Endodermal cell (in vitro differentiated cells): ENCODE results near the gene RETREG2. TPM values are rescaled to one million over a fixed set of nuclear protein-coding genes. Genes with fewer than 3 reads are reported as not detected.

Experiments
- DNase-seq: peaks from one replicate; pipeline ENCODE4 v3.0.0-alpha.2; 2017
- H3K27ac ChIP-seq: 2 replicates; pipeline ENCODE4 v1.5.1; 2013; ENCODE audit warnings: mild to moderate bottlenecking, low read depth, low read length, moderate library complexity
- H3K27me3 ChIP-seq: 2 replicates; pipeline ENCODE4 v1.6.1; 2013; ENCODE audit warnings: mild to moderate bottlenecking, low read length, moderate library complexity; ENCODE audit not compliant: insufficient read depth, control insufficient read depth, poor library complexity, severe bottlenecking
- H3K36me3 ChIP-seq: 2 replicates; pipeline ENCODE4 v1.7.0; 2013; ENCODE audit warnings: mild to moderate bottlenecking, low read length, moderate library complexity; ENCODE audit not compliant: control insufficient read depth, insufficient read depth
- H3K4me1 ChIP-seq: one replicate; pipeline ENCODE4 v1.7.0; 2013; ENCODE audit warnings: low read length; ENCODE audit not compliant: control insufficient read depth, insufficient read depth
- H3K4me3 ChIP-seq: 2 replicates; pipeline ENCODE4 v1.5.1; 2013; ENCODE audit warnings: mild to moderate bottlenecking, low read length, moderate library complexity
- H3K9ac ChIP-seq: 2 replicates; pipeline ENCODE4 v1.6.1; 2013; ENCODE audit warnings: mild to moderate bottlenecking, low read length, moderate library complexity; ENCODE audit not compliant: poor library complexity, severe bottlenecking; ENCODE audit errors: extremely low read depth
- H3K9me3 ChIP-seq: 2 replicates; pipeline ENCODE4 v1.6.1; 2013; ENCODE audit warnings: mild to moderate bottlenecking, low read length, moderate library complexity; ENCODE audit not compliant: control insufficient read depth
- H3K27ac Mint-ChIP-seq: 2 replicates; pipeline ENCODE4 v1.8.0; 2020; ENCODE audit warnings: mixed read lengths
- H3K27me3 Mint-ChIP-seq: 2 replicates; pipeline ENCODE4 v1.8.0; 2021; ENCODE audit warnings: mild to moderate bottlenecking, mixed read lengths; ENCODE audit not compliant: insufficient read depth
- H3K36me3 Mint-ChIP-seq: 2 replicates; pipeline ENCODE4 v1.8.0; 2020; ENCODE audit warnings: low read depth, mixed read lengths
- H3K4me1 Mint-ChIP-seq: 2 replicates; pipeline ENCODE4 v1.8.0; 2020; ENCODE audit warnings: mixed read lengths
- H3K4me3 Mint-ChIP-seq: 2 replicates; pipeline ENCODE4 v1.8.0; 2020; ENCODE audit warnings: mild to moderate bottlenecking, moderate library complexity, mixed read lengths
- H3K9me3 Mint-ChIP-seq: 2 replicates; pipeline ENCODE4 v1.8.0; 2020; ENCODE audit warnings: mild to moderate bottlenecking, mixed read lengths
- WGBS, 2 experiments: methylation state at CpG; one replicate each; pipeline versions ENCODE4 v1.1.5 to v1.1.7; 2013; ENCODE audit warnings: missing lambda C conversion rate in 2 of 2, mixed read lengths in 1 of 2; ENCODE audit not compliant: insufficient coverage in 1 of 2, insufficient read length in 1 of 2; 5-methylcytosine and 5-hydroxymethylcytosine counted together
- total RNA-seq, 2 donors: library from RNA; stranded (reverse); fragmentation: NEBNext Ultra II Directional in 1 of 2; extraction: Animal tissue kit (Norgen Biotek cat#: 25700) in 1 of 2; gene quantifications; 2 replicates in 1 of 2; 3 replicates in 1 of 2; pipeline ENCODE4 v1.2.1, GENCODE V29; 2021
- TF ChIP-seq, protein P1 (sequence below): fragments of 200-600 bp; sonication (generic); conservative IDR thresholded peaks from 2 replicates; pipeline ENCODE4 v1.5.0; 2021; ENCODE audit warnings: antibody characterized with exemption, mild to moderate bottlenecking

The RETREG2 gene
- total RNA-seq, 2 donors from 2014 or later = 67.0 to 73.4 TPM

- H3K4me1 ChIP-seq = no peaks in the 10 kb centered on the region
- peaks cover 8% of the 10 kb centered on the region for H3K4me1 Mint-ChIP-seq
- no peak for DNase-seq
- H3K9me3 ChIP-seq = no peaks in the 10 kb centered on the region
- no peak overlapping the region for H3K27ac Mint-ChIP-seq
- H3K4me3 Mint-ChIP-seq = no peak overlapping the region
- H3K36me3 ChIP-seq = peaks cover 48% of the 10 kb centered on the region
- 90 to 97% methylated on average over 2 to 6 of the region's 6 CpGs for WGBS, 2 experiments
- H3K9me3 Mint-ChIP-seq = no peaks in the 10 kb centered on the region
- H3K36me3 Mint-ChIP-seq = peaks cover 32% of the 10 kb centered on the region
- no peaks in the 10 kb centered on the region for H3K27me3 ChIP-seq
- H3K27ac ChIP-seq = no peak overlapping the region
- H3K27me3 Mint-ChIP-seq = no peaks in the 10 kb centered on the region
- no peak overlapping the region for H3K9ac ChIP-seq
- TF ChIP-seq, protein P1, sequence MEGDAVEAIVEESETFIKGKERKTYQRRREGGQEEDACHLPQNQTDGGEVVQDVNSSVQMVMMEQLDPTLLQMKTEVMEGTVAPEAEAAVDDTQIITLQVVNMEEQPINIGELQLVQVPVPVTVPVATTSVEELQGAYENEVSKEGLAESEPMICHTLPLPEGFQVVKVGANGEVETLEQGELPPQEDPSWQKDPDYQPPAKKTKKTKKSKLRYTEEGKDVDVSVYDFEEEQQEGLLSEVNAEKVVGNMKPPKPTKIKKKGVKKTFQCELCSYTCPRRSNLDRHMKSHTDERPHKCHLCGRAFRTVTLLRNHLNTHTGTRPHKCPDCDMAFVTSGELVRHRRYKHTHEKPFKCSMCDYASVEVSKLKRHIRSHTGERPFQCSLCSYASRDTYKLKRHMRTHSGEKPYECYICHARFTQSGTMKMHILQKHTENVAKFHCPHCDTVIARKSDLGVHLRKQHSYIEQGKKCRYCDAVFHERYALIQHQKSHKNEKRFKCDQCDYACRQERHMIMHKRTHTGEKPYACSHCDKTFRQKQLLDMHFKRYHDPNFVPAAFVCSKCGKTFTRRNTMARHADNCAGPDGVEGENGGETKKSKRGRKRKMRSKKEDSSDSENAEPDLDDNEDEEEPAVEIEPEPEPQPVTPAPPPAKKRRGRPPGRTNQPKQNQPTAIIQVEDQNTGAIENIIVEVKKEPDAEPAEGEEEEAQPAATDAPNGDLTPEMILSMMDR = no peak
- H3K4me3 ChIP-seq = no peak overlapping the region
Measured at GRCh38 chr2:219183151-219183772, 5.2 kb downstream of the RETREG2 start.

DNA sequence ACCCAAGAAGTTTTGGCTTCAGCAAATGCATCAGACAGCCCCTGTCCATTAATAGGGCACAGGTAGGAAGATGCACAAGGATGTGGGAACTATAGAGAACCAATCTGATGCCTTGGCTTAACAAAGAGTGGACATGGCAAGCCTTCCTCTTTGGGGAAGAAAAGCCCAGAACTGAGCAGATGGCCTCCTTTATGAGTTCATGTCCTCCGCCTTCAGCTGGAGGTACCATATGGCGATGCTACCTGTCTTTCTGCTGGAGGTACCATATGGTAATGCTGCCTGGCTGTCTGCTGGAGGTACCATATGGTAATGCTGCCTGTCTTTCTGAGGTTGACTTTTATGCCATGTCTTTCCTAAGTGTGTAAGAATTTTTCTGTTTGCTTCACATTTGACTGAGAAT lies 6.0 kb downstream of the RETREG2 start:
- H3K36me3 Mint-ChIP-seq = peaks cover 32% of the 10 kb centered on the region
- peaks cover 48% of the 10 kb centered on the region for H3K36me3 ChIP-seq
- no peak overlapping the region for H3K4me3 ChIP-seq
- H3K27me3 ChIP-seq = no peaks in the 10 kb centered on the region
- H3K4me1 ChIP-seq = no peaks in the 10 kb centered on the region
- H3K9me3 ChIP-seq = no peaks in the 10 kb centered on the region
- 93 to 95% methylated on average over 2 of the region's 2 CpGs for WGBS, 2 experiments
- H3K9ac ChIP-seq = no peak overlapping the region
- no peak for DNase-seq
- no peak overlapping the region for H3K27ac ChIP-seq
- no peaks in the 10 kb centered on the region for H3K9me3 Mint-ChIP-seq
- no peaks in the 10 kb centered on the region for H3K27me3 Mint-ChIP-seq
- TF ChIP-seq, protein P1 = no peak
- H3K4me1 Mint-ChIP-seq = peaks cover 3% of the 10 kb centered on the region
- no peak overlapping the region for H3K4me3 Mint-ChIP-seq
- no peak overlapping the region for H3K27ac Mint-ChIP-seq

GRCh38 chr2:219186754-219187456 lies 8.8 kb downstream of the RETREG2 start:
- TF ChIP-seq, protein P1 = no peak
- Mint-ChIP-seq H3K36me3 (peaks cover 16% of the 10 kb centered on the region), H3K27ac (no peak overlapping the region), H3K4me3 (no peak overlapping the region), H3K9me3 (no peaks in the 10 kb centered on the region), H3K4me1 (no peaks in the 10 kb centered on the region), H3K27me3 (no peaks in the 10 kb centered on the region)
- peaks cover 23% of the 10 kb centered on the region for H3K36me3 ChIP-seq
- H3K4me3 ChIP-seq = no peak overlapping the region
- no peaks in the 10 kb centered on the region for H3K4me1 ChIP-seq
- no peaks in the 10 kb centered on the region for H3K27me3 ChIP-seq
- DNase-seq = no peak
- no peak overlapping the region for H3K27ac ChIP-seq
- no peak overlapping the region for H3K9ac ChIP-seq
- WGBS, 2 experiments = 89 to 98% methylated on average over 6 to 7 of the region's 7 CpGs
- no peaks in the 10 kb centered on the region for H3K9me3 ChIP-seq
